Neural cell (in vitro differentiated cells): ENCODE measurements around the gene EBF3. TPM values are rescaled to one million over a fixed set of nuclear protein-coding genes. Genes with fewer than 3 reads are reported as not detected.

Experiments
- H2AFZ ChIP-seq: fragments of 200-600, 300-800 bp; sonication (generic), shearing (Covaris generic); 2 replicates; pipeline ENCODE4 v1.6.0; 2014; ENCODE audit warnings: low read depth, mild to moderate bottlenecking, antibody characterized with exemption, low read length, moderate library complexity
- H3F3A ChIP-seq: fragments of 200-600 bp; shearing (Covaris generic); 2 replicates; pipeline ENCODE4 v1.6.1; 2016; ENCODE audit warnings: mild to moderate bottlenecking, moderate library complexity, mixed read lengths, antibody characterized with exemption, low read length; ENCODE audit not compliant: insufficient read depth, poor library complexity, severe bottlenecking
- H3K27ac ChIP-seq: fragments of 200-600, 300-800 bp; sonication (generic), shearing (Covaris generic); 2 replicates; pipeline ENCODE4 v1.5.1; 2014; ENCODE audit warnings: mild to moderate bottlenecking, low read length, moderate library complexity
- H3K27me3 ChIP-seq: fragments of 300-800, 200-600 bp; sonication (generic), shearing (Covaris generic); 2 replicates; pipeline ENCODE4 v1.6.0; 2014; ENCODE audit warnings: mild to moderate bottlenecking, low read depth, low read length, moderate library complexity; ENCODE audit not compliant: insufficient read depth
- H3K36me3 ChIP-seq: fragments of 300-800, 200-600 bp; sonication (generic), shearing (Covaris generic); 2 replicates; pipeline ENCODE4 v1.5.1; 2014; ENCODE audit warnings: mild to moderate bottlenecking, antibody characterized with exemption, low read length, moderate library complexity; ENCODE audit not compliant: insufficient read depth
- H3K4me2 ChIP-seq: fragments of 300-800, 200-600 bp; sonication (generic), shearing (Covaris generic); 2 replicates; pipeline ENCODE4 v1.6.0; 2014; ENCODE audit warnings: mild to moderate bottlenecking, low read length
- H3K4me3 ChIP-seq: fragments of 300-800, 200-600 bp; sonication (generic), shearing (Covaris generic); 2 replicates; pipeline ENCODE4 v1.5.1; 2014; ENCODE audit warnings: mild to moderate bottlenecking, low read length, moderate library complexity
- H3K79me2 ChIP-seq: fragments of 200-600 bp; shearing (Covaris generic); replicated peaks from 2 replicates; pipeline ENCODE4 v1.6.0; 2014; ENCODE audit warnings: mild to moderate bottlenecking, low read length, moderate library complexity; ENCODE audit not compliant: insufficient read depth
- H3K9ac ChIP-seq: fragments of 300-800, 200-600 bp; sonication (generic), shearing (Covaris generic); 2 replicates; pipeline ENCODE4 v1.6.1; 2016; ENCODE audit warnings: mild to moderate bottlenecking, low read length, mixed read lengths
- H3K9me2 ChIP-seq: fragments of 200-600 bp; shearing (Covaris generic); 2 replicates; pipeline ENCODE4 v1.6.1; 2016; ENCODE audit warnings: mild to moderate bottlenecking, low read length, mixed read lengths; ENCODE audit not compliant: insufficient read depth
- H3K9me3 ChIP-seq: fragments of 200-600, 300-800 bp; sonication (generic), shearing (Covaris generic); 2 replicates; pipeline ENCODE4 v1.6.1; 2016; ENCODE audit warnings: mild to moderate bottlenecking, mixed run types, low read length, moderate library complexity, mixed read lengths
- H4K20me1 ChIP-seq: fragments of 200-600 bp; shearing (Covaris generic); 2 replicates; pipeline ENCODE4 v1.6.1; 2016; ENCODE audit warnings: mild to moderate bottlenecking, mixed run types; ENCODE audit not compliant: insufficient read depth
- EP300 ChIP-seq: fragments of 450-650 bp; conservative IDR thresholded peaks from 2 replicates; pipeline ENCODE4 v1.6.1; 2014; ENCODE audit warnings: antibody characterized with exemption, mild to moderate bottlenecking, moderate library complexity; ENCODE audit not compliant: poor library complexity, severe bottlenecking
- EZH2 ChIP-seq: fragments of 200-600, 300-800 bp; shearing (Covaris generic), sonication (generic); IDR thresholded peaks from 2 replicates; pipeline ENCODE4 v1.6.1; 2014; ENCODE audit warnings: antibody characterized with exemption, low read length, borderline replicate concordance, mild to moderate bottlenecking; ENCODE audit not compliant: insufficient read depth, poor library complexity, severe bottlenecking
- MXI1 ChIP-seq: fragments of 450-650 bp; conservative IDR thresholded peaks from 2 replicates; pipeline ENCODE4 v1.6.1; 2014; ENCODE audit warnings: antibody characterized with exemption, mild to moderate bottlenecking; ENCODE audit not compliant: poor library complexity, severe bottlenecking
- POLR2AphosphoS5 ChIP-seq: IDR thresholded peaks from 2 replicates; pipeline ENCODE4 v1.6.1; 2012
- RAD21 ChIP-seq: fragments of 450-650 bp; conservative IDR thresholded peaks from 2 replicates; pipeline ENCODE4 v1.6.1; 2014; ENCODE audit warnings: antibody characterized with exemption, mild to moderate bottlenecking, moderate library complexity
- SMC3 ChIP-seq: fragments of 450-650 bp; conservative IDR thresholded peaks from 2 replicates; pipeline ENCODE4 v1.6.1; 2014; ENCODE audit warnings: antibody characterized with exemption, mild to moderate bottlenecking, moderate library complexity; ENCODE audit not compliant: poor library complexity
- TAF1 ChIP-seq: IDR thresholded peaks from 2 replicates; pipeline ENCODE4 v1.6.1; 2012; ENCODE audit warnings: low read depth
- polyA plus RNA-seq: library from polyadenylated mRNA; depleted of rRNA; stranded (reverse); fragments of >200 nt; gene quantifications from 2 replicates; pipeline ENCODE4 v1.2.3, GENCODE V29; 2014
- TF ChIP-seq, protein P1 (sequence below): fragments of 450-650 bp; IDR thresholded peaks from 2 replicates; pipeline ENCODE4 v1.5.1; 2014; ENCODE audit warnings: antibody characterized with exemption, mild to moderate bottlenecking, moderate library complexity; ENCODE audit not compliant: poor library complexity, severe bottlenecking
- TF ChIP-seq, protein P2 (sequence below): IDR thresholded peaks from 2 replicates; pipeline ENCODE4 v1.6.1; 2012; ENCODE audit warnings: borderline replicate concordance

The EBF3 gene
- polyA plus RNA-seq, 1 donor from 2014 or later, result 0.38 TPM

DNA sequence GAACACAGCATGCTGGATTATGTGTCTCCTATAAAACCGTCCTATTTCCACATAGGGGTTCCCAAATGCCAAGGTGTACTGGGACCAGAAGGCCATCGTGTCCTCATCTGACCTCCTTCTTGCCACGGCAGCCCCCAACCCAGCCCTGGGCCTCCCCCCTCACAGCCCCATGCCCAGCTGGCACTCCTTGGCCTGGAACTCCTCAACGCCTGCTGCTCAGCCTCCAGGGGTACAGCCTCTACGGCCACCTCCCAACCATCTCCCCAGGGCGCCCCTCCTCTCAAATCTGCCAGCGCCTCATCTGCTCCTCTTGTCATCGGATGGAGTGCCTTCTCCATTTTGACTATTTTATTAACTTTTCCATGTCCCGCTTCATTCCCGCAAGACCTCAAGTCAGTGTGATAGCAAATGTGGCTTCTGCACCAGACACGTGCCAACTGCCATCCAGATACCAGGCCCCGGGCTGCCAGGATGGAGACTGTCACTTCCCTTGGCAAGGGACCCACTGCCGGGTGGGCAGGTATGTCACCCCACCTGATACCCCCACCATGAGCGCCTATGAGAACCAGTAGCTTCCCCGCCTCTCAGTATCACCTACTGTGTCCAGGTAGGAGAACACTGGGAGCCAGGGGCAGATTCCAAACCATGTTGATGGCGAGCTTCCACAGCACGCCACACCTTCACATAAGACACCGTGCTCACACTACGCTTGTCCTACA, 106.7 kb downstream of the EBF3 start:
- Histone ChIP-seq H3F3A (peaks cover 2% of the 10 kb centered on the region), H3K9me2 (no peaks in the 10 kb centered on the region), H2AFZ (no peak overlapping the region), H3K79me2 (no peaks in the 10 kb centered on the region), H4K20me1 (no peaks in the 10 kb centered on the region), H3K4me2 (no peak overlapping the region), H3K27me3 (no peaks in the 10 kb centered on the region), H3K4me3 (no peak overlapping the region), H3K36me3 (no peaks in the 10 kb centered on the region), H3K9me3 (peaks cover 4% of the 10 kb centered on the region), H3K9ac (no peak overlapping the region), H3K27ac (no peak overlapping the region)
- no peak for TF ChIP-seq SMC3
- TF ChIP-seq EZH2, result no peak
- TF ChIP-seq, protein P1, sequence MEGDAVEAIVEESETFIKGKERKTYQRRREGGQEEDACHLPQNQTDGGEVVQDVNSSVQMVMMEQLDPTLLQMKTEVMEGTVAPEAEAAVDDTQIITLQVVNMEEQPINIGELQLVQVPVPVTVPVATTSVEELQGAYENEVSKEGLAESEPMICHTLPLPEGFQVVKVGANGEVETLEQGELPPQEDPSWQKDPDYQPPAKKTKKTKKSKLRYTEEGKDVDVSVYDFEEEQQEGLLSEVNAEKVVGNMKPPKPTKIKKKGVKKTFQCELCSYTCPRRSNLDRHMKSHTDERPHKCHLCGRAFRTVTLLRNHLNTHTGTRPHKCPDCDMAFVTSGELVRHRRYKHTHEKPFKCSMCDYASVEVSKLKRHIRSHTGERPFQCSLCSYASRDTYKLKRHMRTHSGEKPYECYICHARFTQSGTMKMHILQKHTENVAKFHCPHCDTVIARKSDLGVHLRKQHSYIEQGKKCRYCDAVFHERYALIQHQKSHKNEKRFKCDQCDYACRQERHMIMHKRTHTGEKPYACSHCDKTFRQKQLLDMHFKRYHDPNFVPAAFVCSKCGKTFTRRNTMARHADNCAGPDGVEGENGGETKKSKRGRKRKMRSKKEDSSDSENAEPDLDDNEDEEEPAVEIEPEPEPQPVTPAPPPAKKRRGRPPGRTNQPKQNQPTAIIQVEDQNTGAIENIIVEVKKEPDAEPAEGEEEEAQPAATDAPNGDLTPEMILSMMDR, result no peak
- no peak for TF ChIP-seq TAF1
- TF ChIP-seq EP300, result no peak
- TF ChIP-seq MXI1, result no peak
- TF ChIP-seq POLR2AphosphoS5, result no peak
- TF ChIP-seq, protein P2, sequence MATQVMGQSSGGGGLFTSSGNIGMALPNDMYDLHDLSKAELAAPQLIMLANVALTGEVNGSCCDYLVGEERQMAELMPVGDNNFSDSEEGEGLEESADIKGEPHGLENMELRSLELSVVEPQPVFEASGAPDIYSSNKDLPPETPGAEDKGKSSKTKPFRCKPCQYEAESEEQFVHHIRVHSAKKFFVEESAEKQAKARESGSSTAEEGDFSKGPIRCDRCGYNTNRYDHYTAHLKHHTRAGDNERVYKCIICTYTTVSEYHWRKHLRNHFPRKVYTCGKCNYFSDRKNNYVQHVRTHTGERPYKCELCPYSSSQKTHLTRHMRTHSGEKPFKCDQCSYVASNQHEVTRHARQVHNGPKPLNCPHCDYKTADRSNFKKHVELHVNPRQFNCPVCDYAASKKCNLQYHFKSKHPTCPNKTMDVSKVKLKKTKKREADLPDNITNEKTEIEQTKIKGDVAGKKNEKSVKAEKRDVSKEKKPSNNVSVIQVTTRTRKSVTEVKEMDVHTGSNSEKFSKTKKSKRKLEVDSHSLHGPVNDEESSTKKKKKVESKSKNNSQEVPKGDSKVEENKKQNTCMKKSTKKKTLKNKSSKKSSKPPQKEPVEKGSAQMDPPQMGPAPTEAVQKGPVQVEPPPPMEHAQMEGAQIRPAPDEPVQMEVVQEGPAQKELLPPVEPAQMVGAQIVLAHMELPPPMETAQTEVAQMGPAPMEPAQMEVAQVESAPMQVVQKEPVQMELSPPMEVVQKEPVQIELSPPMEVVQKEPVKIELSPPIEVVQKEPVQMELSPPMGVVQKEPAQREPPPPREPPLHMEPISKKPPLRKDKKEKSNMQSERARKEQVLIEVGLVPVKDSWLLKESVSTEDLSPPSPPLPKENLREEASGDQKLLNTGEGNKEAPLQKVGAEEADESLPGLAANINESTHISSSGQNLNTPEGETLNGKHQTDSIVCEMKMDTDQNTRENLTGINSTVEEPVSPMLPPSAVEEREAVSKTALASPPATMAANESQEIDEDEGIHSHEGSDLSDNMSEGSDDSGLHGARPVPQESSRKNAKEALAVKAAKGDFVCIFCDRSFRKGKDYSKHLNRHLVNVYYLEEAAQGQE, result no peak
- no peak for TF ChIP-seq RAD21

DNA sequence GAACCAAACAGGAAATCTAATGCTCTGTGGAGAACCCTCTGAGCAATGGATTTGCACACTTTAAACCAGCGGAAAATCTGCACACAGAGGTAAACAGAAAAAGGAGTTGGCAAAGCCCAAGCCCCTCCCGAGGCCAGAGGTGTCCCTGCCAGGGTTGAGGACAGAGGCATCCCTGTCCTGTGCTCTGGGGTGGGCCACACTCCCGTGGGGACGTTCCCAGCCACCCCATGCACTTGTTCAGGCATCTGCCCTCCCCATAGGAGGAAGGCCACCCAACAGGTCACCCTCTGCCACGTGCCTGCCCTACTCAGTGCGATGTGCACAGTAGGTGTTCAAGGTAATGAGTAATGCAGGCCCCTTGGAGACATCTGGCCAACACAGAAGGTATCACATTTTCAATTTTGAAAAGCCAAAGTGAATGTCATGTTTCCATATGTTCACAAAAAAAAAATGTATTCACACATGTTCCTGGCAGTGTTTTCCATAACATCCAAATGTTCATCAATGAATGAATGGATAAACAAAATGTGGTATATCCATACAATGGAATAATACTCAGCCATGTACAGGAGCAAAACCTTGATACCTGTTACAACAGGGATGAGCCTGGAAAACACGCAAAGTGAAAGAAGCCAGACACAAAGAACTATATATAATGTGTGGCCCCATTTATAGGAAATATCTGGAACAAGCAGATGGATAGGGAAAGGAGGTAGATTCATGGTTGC, 108.1 kb downstream of the EBF3 start:
- H3K4me2 ChIP-seq, result no peak overlapping the region
- no peak overlapping the region for H3K9ac ChIP-seq
- H3K79me2 ChIP-seq, result no peaks in the 10 kb centered on the region
- no peaks in the 10 kb centered on the region for H3K27me3 ChIP-seq
- no peak overlapping the region for H2AFZ ChIP-seq
- peaks cover 2% of the 10 kb centered on the region for H3F3A ChIP-seq
- no peak overlapping the region for H3K4me3 ChIP-seq
- H3K27ac ChIP-seq, result no peak overlapping the region
- TF ChIP-seq SMC3 (no peak), RAD21 (no peak), EZH2 (no peak), MXI1 (no peak)
- TF ChIP-seq, protein P1, result no peak
- no peaks in the 10 kb centered on the region for H4K20me1 ChIP-seq
- no peaks in the 10 kb centered on the region for H3K9me2 ChIP-seq
- H3K9me3 ChIP-seq, result peaks cover 4% of the 10 kb centered on the region
- H3K36me3 ChIP-seq, result no peaks in the 10 kb centered on the region
